ENCODE measurements around the gene COL12A1. TPM values are rescaled to one million over a fixed set of nuclear protein-coding genes. Genes with fewer than 3 reads are reported as not detected.

The COL12A1 gene
- total RNA-seq, 4 donors from 2014 or later: 136 to 423 (median 275) TPM

DNA sequence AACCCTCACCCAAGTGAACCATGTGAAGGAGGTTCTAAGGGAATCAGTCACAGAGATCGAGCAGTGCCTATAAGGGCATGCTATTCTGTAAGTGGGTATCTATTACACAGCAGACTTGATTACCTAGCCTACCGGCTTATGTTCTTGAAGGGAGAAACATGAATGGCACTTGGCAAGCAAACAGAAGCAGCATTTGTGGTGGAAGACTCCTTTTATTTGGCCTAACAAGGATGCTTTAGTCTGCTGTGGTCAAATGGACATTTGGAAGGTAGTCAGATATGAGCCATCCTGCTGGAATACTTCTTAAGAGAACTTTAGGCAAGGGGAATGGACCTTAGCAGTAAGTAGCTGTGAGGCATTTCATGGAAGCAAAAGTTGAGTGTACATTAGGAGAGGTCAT is 126.3 kb downstream of the COL12A1 start:
- Histone ChIP-seq H3K9me3 (no peaks in the 10 kb centered on the region), H3K4me3 (no peak overlapping the region), H3K4me1 (no peaks in the 10 kb centered on the region), H3K36me3 (no peaks in the 10 kb centered on the region), H3K27ac (no peak overlapping the region), H3K27me3 (no peaks in the 10 kb centered on the region)
- no peak for DNase-seq
- TF ChIP-seq, protein P1, sequence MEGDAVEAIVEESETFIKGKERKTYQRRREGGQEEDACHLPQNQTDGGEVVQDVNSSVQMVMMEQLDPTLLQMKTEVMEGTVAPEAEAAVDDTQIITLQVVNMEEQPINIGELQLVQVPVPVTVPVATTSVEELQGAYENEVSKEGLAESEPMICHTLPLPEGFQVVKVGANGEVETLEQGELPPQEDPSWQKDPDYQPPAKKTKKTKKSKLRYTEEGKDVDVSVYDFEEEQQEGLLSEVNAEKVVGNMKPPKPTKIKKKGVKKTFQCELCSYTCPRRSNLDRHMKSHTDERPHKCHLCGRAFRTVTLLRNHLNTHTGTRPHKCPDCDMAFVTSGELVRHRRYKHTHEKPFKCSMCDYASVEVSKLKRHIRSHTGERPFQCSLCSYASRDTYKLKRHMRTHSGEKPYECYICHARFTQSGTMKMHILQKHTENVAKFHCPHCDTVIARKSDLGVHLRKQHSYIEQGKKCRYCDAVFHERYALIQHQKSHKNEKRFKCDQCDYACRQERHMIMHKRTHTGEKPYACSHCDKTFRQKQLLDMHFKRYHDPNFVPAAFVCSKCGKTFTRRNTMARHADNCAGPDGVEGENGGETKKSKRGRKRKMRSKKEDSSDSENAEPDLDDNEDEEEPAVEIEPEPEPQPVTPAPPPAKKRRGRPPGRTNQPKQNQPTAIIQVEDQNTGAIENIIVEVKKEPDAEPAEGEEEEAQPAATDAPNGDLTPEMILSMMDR (IDR thresholded peaks at IDR 0.05): no peak
- TF ChIP-seq POLR2A (IDR thresholded peaks at IDR 0.05): no peak
- intact Hi-C loops (cut with DNase I; ENCODE audit: low total_unique reads): no loop called here

GRCh38 chr6:75077701-75078100 is 128.2 kb downstream of the COL12A1 start:
- Histone ChIP-seq H3K4me3 (no peak overlapping the region), H3K27ac (no peak overlapping the region), H3K36me3 (no peaks in the 10 kb centered on the region), H3K4me1 (no peaks in the 10 kb centered on the region), H3K27me3 (no peaks in the 10 kb centered on the region), H3K9me3 (no peaks in the 10 kb centered on the region)
- TF ChIP-seq, protein P1 (IDR thresholded peaks at IDR 0.05): no peak
- TF ChIP-seq POLR2A (IDR thresholded peaks at IDR 0.05): no peak
- intact Hi-C loops (cut with DNase I; ENCODE audit: low total_unique reads): no loop called here
- no peak for DNase-seq

- no peak overlapping the region for H3K4me3 ChIP-seq
- H3K9me3 ChIP-seq: no peaks in the 10 kb centered on the region
- no peak for TF ChIP-seq POLR2A (IDR thresholded peaks at IDR 0.05)
- TF ChIP-seq, protein P1 (IDR thresholded peaks at IDR 0.05): no peak
- H3K36me3 ChIP-seq: no peaks in the 10 kb centered on the region
- no peak for DNase-seq
- H3K27ac ChIP-seq: no peak overlapping the region
- H3K27me3 ChIP-seq: no peaks in the 10 kb centered on the region
- intact Hi-C loops (cut with DNase I; ENCODE audit: low total_unique reads): no loop called here
- H3K4me1 ChIP-seq: no peaks in the 10 kb centered on the region
Measured at GRCh38 chr6:75076009-75076408, 129.8 kb downstream of the COL12A1 start.

DNA sequence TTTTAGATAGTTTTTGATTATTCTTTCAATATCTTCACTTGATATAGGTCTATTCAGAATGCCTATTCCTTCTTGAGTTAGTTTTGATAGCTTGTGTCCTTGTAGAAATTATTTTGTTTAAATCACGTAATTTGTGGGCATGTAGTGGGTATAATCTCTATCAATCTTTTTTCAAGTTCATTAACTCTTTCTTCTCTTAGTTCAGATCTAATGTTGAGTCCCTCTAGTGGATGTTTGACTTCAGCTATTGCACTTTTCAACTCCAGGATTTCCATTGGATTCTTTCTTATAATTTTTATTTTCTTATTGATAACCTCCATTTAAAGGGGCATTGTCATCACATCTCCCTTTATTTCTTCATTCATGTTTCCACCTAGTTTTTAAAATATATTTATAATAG is 135.6 kb downstream of the COL12A1 start:
- intact Hi-C loops (cut with DNase I; ENCODE audit: low total_unique reads): no loop called here
- Histone ChIP-seq H3K27ac (no peak overlapping the region), H3K4me3 (no peak overlapping the region), H3K4me1 (no peaks in the 10 kb centered on the region), H3K27me3 (no peaks in the 10 kb centered on the region), H3K36me3 (no peaks in the 10 kb centered on the region), H3K9me3 (no peaks in the 10 kb centered on the region)
- DNase-seq: no peak
- TF ChIP-seq, protein P1 (IDR thresholded peaks at IDR 0.05): no peak
- no peak for TF ChIP-seq POLR2A (IDR thresholded peaks at IDR 0.05)

GRCh38 chr6:75065523-75065922 is 140.3 kb downstream of the COL12A1 start:
- DNase-seq: peak in 1 of 2 donors; percentile 21
- intact Hi-C loops (cut with DNase I; ENCODE audit: low total_unique reads): no loop called here
- no peak overlapping the region for H3K4me3 ChIP-seq
- H3K36me3 ChIP-seq: no peaks in the 10 kb centered on the region
- no peak overlapping the region for H3K27ac ChIP-seq
- H3K9me3 ChIP-seq: no peaks in the 10 kb centered on the region
- no peaks in the 10 kb centered on the region for H3K4me1 ChIP-seq
- TF ChIP-seq, protein P1 (IDR thresholded peaks at IDR 0.05): peak in 1 of 4 experiments; percentile 28
- no peak for TF ChIP-seq POLR2A (IDR thresholded peaks at IDR 0.05)
- no peaks in the 10 kb centered on the region for H3K27me3 ChIP-seq
